ENCODE results near the gene ZIC4.

Gene ZIC4

GRCh38 chr3:147417551-147418295 lies 11.4 kb upstream of the ZIC4 start:
- DNase-seq, result no peak

DNA sequence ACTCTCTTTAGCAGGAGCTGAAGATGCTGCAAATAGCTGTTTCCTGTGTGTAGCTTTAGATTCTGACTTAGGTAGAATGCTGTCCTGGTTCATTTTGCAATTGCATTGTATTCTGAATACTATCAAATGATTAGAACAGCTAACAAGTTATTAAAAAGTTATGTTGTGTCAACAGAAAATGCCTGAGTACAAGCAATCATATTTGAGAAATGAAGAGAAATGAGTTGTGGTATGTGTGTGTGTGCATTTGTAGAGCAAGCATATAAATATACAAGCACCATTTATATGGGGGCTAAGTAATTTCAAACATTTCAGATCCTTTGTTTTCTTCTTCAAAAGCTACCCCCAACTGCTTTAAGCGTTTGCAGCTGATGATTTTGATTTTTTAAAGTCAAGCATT lies 10.6 kb upstream of the ZIC4 start:
- DNase-seq, result no peak

DNA sequence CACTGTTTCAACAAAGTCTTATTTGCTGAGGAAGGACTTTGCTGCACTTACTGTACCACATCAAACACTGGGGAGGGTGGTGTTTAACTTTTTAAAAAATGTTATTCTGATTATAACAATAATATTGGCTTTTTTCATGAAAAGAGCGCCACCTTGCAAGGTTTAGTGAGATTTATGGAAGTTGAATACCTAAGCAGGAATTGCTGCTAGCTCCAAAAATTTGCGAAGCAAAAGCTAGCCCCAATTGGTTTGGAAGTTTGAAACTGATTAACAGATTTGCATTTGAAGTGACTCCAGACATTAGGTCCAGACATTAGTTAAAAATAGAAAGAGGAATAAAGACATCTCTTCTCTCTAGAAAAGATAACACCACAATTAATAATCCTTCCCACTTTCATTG lies 9.5 kb upstream of the ZIC4 start:
- DNase-seq, result no peak

GRCh38 chr3:147415286-147415685 lies 8.9 kb upstream of the ZIC4 start:
- no peak for DNase-seq

DNA sequence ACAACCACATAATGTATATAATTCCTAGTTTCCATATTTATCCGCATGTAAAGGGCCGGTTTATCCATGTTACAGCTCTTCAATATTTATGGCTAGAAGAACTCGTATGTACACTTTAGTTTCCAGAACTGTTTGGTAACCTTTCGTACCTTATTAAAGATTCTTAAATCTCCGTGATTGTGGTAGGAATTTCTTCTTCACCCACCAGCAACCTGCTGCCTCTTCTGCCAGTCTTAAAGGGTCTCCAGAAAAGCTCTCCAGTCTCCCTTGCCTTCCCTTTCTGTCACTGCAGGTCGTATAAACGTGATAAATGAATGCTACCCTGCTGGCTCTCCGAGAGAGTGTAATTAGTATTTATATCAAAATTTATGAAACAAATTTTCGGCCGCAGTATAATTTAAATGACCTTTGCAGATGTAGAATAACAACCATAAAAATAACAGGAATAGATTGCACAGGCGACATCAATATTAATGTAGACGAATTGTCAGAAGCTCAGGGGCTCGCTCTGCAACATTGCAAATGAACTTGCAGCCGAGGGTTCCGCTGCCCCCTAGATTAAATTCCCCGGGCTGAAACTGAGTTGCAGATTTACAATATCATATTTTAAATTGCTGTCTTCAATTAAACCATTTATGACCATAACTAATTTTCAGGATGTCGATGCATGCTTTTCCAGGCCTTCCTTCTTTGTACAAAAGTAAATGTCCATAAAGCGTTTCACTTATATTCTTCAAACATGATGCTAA lies 8.2 kb upstream of the ZIC4 start:
- DNase-seq, result no peak

GRCh38 chr3:147413686-147414389 lies 7.5 kb upstream of the ZIC4 start:
- no peak for DNase-seq

DNA sequence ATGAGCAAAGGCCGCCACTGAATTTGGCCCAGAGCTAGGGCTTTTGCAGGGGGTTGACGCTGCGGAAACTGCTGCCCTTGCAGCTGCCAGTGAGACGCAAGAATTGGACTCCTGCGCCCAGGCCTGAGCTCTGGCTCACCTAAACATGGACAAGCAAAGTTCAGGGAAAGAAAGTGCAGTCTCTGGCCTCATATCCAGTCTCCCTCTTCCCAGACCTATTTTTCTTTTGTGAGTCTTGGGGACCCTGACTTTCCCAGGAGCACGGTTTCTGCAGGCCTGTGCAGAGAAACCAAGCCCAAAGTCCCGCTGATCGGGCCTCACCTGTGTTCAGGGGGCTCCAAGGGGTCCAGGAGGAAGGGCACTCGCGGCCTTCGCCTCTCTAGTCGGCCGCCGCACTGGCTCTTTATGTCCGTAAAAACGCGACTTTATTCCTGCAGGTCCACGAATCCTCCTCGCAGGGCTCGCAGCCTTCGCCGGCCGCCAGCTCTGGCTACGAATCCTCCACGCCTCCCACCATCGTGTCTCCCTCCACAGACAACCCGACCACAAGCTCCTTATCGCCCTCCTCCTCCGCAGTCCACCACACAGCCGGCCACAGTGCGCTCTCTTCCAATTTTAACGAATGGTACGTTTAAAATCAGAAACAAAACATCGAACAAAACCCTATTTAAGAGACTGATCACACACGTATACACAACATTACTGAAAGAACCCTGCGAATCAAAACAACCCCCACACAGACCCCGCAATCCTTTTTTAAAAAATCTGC lies 6.8 kb upstream of the ZIC4 start:
- DNase-seq, result no peak

DNA sequence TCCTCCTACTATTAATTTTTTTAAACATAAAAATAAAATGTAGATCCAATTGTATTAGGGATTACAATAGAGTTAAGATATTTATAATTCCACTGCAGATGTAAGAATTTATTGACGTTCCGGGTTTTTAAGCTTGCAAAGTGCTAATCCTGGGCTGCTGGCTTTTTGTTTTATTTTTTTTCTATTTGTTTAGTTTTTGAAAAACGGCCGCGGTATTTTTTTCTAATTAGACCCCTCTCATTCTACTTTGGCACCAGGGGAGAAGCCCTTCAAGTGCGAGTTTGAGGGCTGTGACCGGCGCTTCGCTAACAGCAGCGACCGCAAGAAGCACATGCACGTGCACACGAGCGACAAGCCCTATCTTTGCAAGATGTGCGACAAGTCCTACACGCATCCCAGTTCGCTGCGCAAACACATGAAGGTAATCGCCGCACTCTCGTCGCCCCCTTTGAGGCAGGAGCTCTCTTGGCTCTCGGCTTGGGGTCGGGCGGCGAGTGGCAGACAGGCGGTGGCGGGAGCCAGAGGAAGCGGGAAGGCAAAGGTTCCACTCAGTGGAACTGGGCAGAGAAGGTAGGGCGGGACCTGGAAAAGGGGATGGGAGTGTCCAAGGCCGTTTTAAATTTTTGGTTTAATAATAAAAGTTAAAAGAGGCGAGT lies 6.0 kb upstream of the ZIC4 start:
- DNase-seq, result no peak

GRCh38 chr3:147411815-147412241 lies 5.5 kb upstream of the ZIC4 start:
- no peak for DNase-seq

DNA sequence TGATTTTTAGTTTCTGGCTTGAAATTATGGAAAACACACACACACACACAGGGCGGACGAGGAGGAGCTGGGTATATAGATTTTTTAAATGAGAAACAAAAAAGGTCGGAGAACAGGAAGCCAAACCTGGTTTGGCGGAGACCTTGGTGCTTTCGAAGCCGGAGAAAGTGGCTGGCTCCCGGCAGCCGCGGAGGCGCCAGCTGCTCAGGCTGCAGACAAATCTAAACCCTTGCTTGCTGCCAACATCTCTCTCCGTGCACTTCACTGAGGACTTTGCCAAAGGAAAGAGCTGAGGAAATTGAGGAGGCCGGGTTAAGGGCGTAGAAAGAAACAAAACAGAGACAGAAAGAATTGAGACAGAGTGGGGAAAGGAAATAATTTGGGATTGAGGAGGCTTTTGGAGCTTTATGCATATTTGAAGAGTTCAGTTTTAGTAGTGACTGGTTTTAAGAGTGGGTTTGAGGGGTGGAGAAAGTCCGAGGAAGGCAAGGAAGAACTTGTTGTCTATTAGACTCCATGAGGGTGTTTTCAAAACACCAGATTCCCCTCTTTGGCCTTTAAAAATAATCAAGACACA lies 5.0 kb upstream of the ZIC4 start:
- no peak for DNase-seq

GRCh38 chr3:147410526-147411237 lies 4.3 kb upstream of the ZIC4 start:
- DNase-seq, result no peak

GRCh38 chr3:147410116-147410525 lies 3.8 kb upstream of the ZIC4 start:
- no peak for DNase-seq

DNA sequence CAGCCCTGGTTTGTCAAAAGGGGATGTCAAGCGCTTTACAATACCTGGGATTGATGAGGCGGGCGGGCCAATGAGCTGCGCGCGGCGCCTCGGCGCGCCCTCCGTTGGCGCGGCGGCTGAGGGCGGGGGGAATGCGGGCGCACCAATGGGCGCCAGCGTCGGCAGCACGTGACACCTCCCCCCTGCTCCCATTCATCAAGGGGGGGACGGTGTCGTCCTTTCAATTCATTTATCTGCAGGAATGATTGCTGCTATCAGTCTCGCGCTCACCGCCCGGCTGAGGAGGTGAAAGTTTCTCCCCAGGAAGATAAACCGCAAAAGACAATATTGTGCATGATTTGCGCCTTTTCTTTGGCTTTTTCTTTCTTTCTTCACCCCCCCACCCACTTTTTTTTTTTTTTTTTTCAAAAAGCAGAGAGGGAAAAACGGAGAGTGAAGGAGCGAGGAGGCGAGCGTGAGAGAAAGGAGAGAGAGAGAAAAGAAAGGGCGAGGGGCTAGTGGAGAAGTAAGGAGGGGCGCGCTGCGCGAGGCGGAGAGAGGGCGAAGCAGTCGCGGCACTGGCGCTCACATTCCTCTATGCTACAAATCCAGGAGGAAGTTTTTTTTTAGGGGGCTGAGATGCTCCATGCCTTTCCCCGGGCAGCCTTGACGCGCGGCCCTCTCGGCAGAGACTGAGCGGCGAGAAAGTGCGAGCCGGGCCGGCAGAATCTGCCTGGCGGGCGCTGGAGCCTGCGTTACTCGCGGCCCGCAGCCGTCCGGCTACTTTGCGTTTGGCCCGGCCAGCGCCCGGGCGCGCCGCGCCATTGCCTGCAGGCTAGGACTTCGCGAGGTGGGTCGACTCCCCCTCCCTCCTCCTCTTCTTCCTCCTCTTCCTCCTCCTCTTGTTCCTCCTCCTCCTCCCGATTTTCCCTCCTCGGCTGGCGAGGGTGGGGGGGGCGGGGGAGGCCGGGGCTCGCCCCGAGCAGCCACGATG lies 3.1 kb upstream of the ZIC4 start, which contains the start of gene ZIC1:
TSS of gene ZIC1 (plus strand) at position 223 of the 973 bp plus-strand sequence. CDS start at position 971, 748 bp downstream.
- no peak for DNase-seq

DNA sequence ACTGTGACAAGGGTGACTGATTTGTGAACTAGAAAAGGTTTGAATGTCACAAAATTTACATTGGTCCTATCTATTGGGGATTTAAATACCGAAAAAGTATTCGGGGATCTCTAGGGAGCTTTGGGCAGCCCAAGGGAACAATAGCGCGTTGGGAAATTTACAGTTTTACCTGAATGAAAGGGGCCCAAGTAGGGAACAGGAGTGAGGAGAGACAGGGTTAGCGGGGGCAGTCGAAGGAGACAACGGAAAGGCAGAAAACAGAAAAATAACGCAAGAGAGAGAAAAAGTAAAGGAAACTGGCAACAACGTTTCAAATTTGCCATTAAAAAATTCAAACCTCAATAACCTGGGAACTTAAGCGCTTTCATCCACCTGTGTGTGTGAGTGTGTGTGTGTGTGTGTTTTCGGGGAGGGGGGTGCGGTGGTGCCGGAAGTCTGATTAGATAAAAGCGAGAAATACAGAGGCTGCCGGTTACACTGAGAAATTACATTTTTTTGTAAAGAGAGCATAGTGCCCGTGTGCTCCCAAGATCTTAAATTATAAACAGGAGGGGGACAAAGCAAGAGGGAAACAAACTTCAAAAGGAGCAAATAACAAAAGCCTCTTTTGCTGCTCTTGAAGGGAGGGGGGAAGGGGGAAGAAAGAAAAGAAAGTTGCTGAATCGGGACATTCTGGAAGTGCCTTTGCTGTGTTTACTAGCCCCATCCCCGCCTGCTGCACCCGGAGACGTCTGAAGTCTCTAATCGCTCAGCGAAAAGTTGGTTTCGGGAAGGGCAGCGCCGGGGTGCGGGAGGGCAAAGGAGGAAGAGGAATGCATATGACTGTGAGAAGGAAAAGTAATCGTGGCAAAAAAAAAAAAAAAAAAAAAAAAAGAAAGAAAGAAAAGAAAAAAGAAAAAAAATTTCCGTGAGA lies 2.1 kb upstream of the ZIC4 start:
- no peak for DNase-seq

GRCh38 chr3:147407498-147408187 lies 1.3 kb upstream of the ZIC4 start:
- no peak for DNase-seq

DNA sequence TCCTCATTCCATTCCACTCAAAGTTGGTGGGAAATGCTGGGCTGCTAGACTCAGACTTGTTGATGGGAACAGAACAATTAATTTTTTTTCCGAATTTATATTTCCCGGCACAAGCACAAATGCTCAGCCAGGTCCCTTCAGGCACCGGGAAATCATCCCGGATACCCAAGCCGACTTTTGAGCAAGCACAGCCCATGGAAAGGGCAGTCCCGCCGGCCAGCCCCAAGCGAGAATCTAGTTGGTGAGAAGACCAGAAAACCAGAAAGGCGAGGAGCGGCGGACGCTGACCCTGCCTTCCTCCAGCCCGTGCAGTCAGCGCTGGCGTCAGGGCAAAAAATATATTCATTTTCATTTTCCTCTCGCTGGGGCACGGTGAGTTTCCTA lies 763 bp upstream of the ZIC4 start:
- no peak for DNase-seq

DNA sequence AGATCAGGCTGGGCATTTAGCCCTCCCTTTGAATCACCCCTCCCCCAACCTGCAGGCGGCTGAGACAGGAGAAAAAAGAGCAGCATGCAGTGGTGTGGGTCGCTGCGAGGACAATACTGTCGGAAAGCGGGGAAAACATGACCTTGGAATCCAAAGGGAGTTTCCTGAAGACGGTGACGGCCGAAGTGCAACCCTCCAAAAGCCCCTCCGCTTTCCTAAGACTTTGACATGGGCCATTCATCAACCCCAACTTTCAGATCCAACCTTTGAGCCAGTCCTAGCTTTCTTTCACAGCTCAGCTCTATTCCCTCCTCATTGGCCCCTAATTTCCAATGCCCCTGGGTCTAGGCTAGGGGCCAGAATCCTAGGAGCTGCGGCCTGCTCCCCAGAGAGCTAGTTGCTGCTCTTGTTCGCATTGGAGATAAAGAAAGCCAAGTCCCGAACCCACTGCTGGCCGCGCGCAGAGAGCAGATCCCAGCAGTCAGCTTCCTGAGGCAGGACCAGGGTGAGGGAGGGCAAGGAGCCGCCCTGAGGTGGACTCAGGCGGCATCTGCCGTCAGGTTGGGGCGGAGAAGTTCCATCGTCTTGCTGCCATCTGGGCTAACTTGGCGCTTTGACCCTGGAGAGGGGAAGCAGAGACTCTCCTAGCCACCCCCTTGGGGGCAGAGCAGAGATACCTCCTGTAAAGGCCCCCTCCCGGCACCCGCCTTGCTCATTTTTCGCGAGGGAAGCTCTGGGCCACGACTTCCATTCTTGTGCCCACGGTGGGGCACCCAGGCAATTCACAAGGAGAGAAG lies 914 bp downstream of the ZIC4 start:
- no peak for DNase-seq

Data from CD4-positive, alpha-beta T cell treated with Interleukin-17A for 4 hours (primary cell).